Kidney (tissue), 14 donors: ENCODE results near the gene LRRC47. TPM values are rescaled to one million over a fixed set of nuclear protein-coding genes. Genes with fewer than 3 reads are reported as not detected.

Source experiments
- DNase-seq, 5 donors: peaks; one replicate each; pipeline ENCODE4 v3.0.0-alpha.2; 2013 to 2020
- FAIRE-seq: peaks from 2 replicates; lab custom pipeline; 2012; peaks lifted over from hg19 to GRCh38; lab: Jason Lieb, UNC
- H3K27ac ChIP-seq, 2 donors: one replicate each; pipeline ENCODE4 v1.7.0; 2013; ENCODE audit warnings: low read depth in 2 of 2, low read length in 2 of 2, inconsistent platforms in 1 of 2
- H3K27me3 ChIP-seq: one replicate; pipeline ENCODE4 v1.7.1; 2013; ENCODE audit warnings: low read length, inconsistent platforms; ENCODE audit not compliant: control insufficient read depth, insufficient read depth
- H3K36me3 ChIP-seq, 3 donors: one replicate each; pipeline versions ENCODE4 v1.7.0 to v1.7.1; 2013; ENCODE audit warnings: low read length in 3 of 3, control low read depth in 1 of 3, inconsistent platforms in 1 of 3; ENCODE audit not compliant: insufficient read depth in 3 of 3, control insufficient read depth in 2 of 3
- H3K4me1 ChIP-seq, 3 donors: one replicate each; pipeline versions ENCODE4 v1.7.0 to v1.7.1; 2013; ENCODE audit warnings: low read length in 3 of 3, inconsistent platforms in 1 of 3, low read depth in 1 of 3; ENCODE audit not compliant: control insufficient read depth in 2 of 3, insufficient read depth in 2 of 3
- H3K4me3 ChIP-seq, 3 donors: one replicate each; pipeline versions ENCODE4 v1.7.0 to v1.8.1; 2013; ENCODE audit warnings: low read length in 3 of 3, control low read depth in 1 of 3, inconsistent platforms in 1 of 3
- H3K9ac ChIP-seq, 3 donors: one replicate each; pipeline versions ENCODE4 v1.7.0 to v1.7.1; 2013; ENCODE audit warnings: low read length in 3 of 3, control low read depth in 1 of 3, inconsistent platforms in 1 of 3
- H3K9me3 ChIP-seq, 3 donors: one replicate each; pipeline versions ENCODE4 v1.7.0 to v1.7.1; 2013; ENCODE audit warnings: low read length in 3 of 3, control low read depth in 1 of 3, inconsistent platforms in 1 of 3; ENCODE audit not compliant: control insufficient read depth in 2 of 3, insufficient read depth in 1 of 3
- intact Hi-C: fragments of 100-400 bp; cut with DNase I; formaldehyde crosslinking; loops from one replicate; pipeline ENCODE4 v1.11.1; 2022
- polyA plus RNA-seq: library from polyadenylated mRNA; stranded (reverse); fragments of 350-450 nt; fragmentation: Illumina TruSeq; extraction: RNeasy Lipid Tissue Mini Kit (QIAGEN cat#74804); gene quantifications from one replicate; pipeline ENCODE4 v1.2.3, GENCODE V29; 2014; ENCODE audit warnings: low read depth, low replicate concordance; ENCODE audit not compliant: insufficient read depth
- total RNA-seq: library from RNA; stranded (reverse); fragmentation: NEBNext Ultra II Directional; extraction: Animal tissue kit (Norgen Biotek cat#: 25700); gene quantifications from one replicate; pipeline ENCODE4 v1.2.1, GENCODE V29; 2021
- TF ChIP-seq, protein P1 (sequence below): IDR thresholded peaks from 3 replicates; pipeline ENCODE4 v1.5.1; 2012; ENCODE audit warnings: mild to moderate bottlenecking, moderate library complexity, borderline replicate concordance; ENCODE audit not compliant: insufficient read depth; ENCODE audit errors: extremely low read depth
- donor health status: control.
- donor health status: control.
- donor health status: control.
- donor health status: control.
- donor health status: control.
- donor health status: DM: yes; HTN: yes; CAD: no.
- donor health status: Normal renal cell carcinoma (clear cell type).

The LRRC47 gene
- total and polyA plus RNA-seq, 2 donors from 2014 or later = 28.8 to 42.4 TPM

- peaks cover 0 to 4% (median 0%) of the 10 kb centered on the region in 3 donors for H3K4me1 ChIP-seq
- no peak overlapping the region for H3K4me3 ChIP-seq
- FAIRE-seq = no peak
- no peak overlapping the region for H3K9ac ChIP-seq
- no peak overlapping the region for H3K27ac ChIP-seq
- peak in 1 of 5 donors; percentile 21 for DNase-seq
- intact Hi-C loops = no loop called here
- TF ChIP-seq, protein P1, sequence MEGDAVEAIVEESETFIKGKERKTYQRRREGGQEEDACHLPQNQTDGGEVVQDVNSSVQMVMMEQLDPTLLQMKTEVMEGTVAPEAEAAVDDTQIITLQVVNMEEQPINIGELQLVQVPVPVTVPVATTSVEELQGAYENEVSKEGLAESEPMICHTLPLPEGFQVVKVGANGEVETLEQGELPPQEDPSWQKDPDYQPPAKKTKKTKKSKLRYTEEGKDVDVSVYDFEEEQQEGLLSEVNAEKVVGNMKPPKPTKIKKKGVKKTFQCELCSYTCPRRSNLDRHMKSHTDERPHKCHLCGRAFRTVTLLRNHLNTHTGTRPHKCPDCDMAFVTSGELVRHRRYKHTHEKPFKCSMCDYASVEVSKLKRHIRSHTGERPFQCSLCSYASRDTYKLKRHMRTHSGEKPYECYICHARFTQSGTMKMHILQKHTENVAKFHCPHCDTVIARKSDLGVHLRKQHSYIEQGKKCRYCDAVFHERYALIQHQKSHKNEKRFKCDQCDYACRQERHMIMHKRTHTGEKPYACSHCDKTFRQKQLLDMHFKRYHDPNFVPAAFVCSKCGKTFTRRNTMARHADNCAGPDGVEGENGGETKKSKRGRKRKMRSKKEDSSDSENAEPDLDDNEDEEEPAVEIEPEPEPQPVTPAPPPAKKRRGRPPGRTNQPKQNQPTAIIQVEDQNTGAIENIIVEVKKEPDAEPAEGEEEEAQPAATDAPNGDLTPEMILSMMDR = no peak
- H3K36me3 ChIP-seq = peaks cover 15 to 50% (median 39%) of the 10 kb centered on the region in 3 donors
- H3K27me3 ChIP-seq = no peaks in the 10 kb centered on the region
- H3K9me3 ChIP-seq = no peaks in the 10 kb centered on the region
Observed at GRCh38 chr1:3834701-3835100, 38.4 kb upstream of the LRRC47 start.

GRCh38 chr1:3831689-3832088, 35.4 kb upstream of the LRRC47 start:
- DNase-seq (no peak), FAIRE-seq (no peak)
- H3K9ac ChIP-seq = no peak overlapping the region
- H3K9me3 ChIP-seq = no peaks in the 10 kb centered on the region
- H3K4me1 ChIP-seq = peaks cover 0 to 15% (median 9%) of the 10 kb centered on the region in 3 donors
- TF ChIP-seq, protein P1 = no peak
- intact Hi-C loops = no loop called here
- no peak overlapping the region for H3K4me3 ChIP-seq
- H3K27me3 ChIP-seq = no peaks in the 10 kb centered on the region
- H3K27ac ChIP-seq = no peak overlapping the region
- H3K36me3 ChIP-seq = peaks cover 8 to 34% (median 20%) of the 10 kb centered on the region in 3 donors

DNA sequence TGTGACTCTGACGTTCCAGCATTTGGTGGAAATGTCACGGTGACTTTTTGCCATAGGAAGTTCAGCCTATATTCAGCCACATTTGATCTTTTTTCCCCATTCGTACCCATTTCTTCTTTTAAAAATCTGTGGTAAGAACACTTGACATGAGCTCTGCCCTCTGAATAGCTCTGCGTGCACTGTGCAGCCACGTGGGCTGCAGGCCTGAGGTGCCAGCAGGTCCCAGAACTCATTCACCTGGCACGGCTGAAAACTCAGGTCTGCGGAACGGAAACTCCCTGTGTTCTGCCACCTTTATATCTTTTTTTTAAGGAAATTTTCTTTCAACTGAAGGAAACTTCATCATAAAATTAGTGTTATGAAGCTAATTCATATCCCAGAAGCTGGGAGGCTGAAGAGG, 32.1 kb upstream of the LRRC47 start:
- peaks cover 0 to 15% (median 9%) of the 10 kb centered on the region in 3 donors for H3K4me1 ChIP-seq
- no peaks in the 10 kb centered on the region for H3K27me3 ChIP-seq
- no peak for FAIRE-seq
- no peak overlapping the region for H3K4me3 ChIP-seq
- peak in 1 of 5 donors; percentile 47 for DNase-seq
- TF ChIP-seq, protein P1 = no peak
- H3K36me3 ChIP-seq = peaks cover 8 to 37% (median 19%) of the 10 kb centered on the region in 3 donors
- H3K27ac ChIP-seq = peak overlapping the region in 1 of 2 donors; percentile 19
- intact Hi-C loops = no loop called here
- no peaks in the 10 kb centered on the region for H3K9me3 ChIP-seq
- H3K9ac ChIP-seq = no peak overlapping the region
